IMR-90 (cell line): Measurements from ENCODE around the gene TMEM19.

Experiments used
- CEBPB ChIP-seq: IDR thresholded peaks from 2 replicates; pipeline ENCODE4 v1.6.1; 2012; ENCODE audit warnings: low read depth, low read length, improper control_type of control experiment
- CHD1 ChIP-seq: IDR thresholded peaks from 2 replicates; pipeline ENCODE4 v1.6.1; 2012; ENCODE audit warnings: low read depth, low read length, improper control_type of control experiment
- ELK1 ChIP-seq: fragments of 150-350 bp; IDR thresholded peaks from 2 replicates; pipeline ENCODE4 v1.6.1; 2016; ENCODE audit warnings: low read depth, mild to moderate bottlenecking, low read length, moderate library complexity, borderline replicate concordance
- FOS ChIP-seq: fragments of 150-350 bp; IDR thresholded peaks from 2 replicates; pipeline ENCODE4 v1.6.1; 2016; ENCODE audit warnings: low read depth, low read length
- MAFK ChIP-seq: IDR thresholded peaks from 2 replicates; pipeline ENCODE4 v1.6.1; 2012; ENCODE audit warnings: low read depth, low read length, improper control_type of control experiment
- MAZ ChIP-seq: IDR thresholded peaks from 2 replicates; pipeline ENCODE4 v1.6.1; 2012; ENCODE audit warnings: low read depth, mild to moderate bottlenecking, low read length, improper control_type of control experiment, moderate library complexity, borderline replicate concordance
- POLR2A ChIP-seq: IDR thresholded peaks from 2 replicates; pipeline ENCODE4 v1.6.1; 2012; ENCODE audit warnings: mild to moderate bottlenecking, low read depth, low read length
- RAD21 ChIP-seq: IDR thresholded peaks from 2 replicates; pipeline ENCODE4 v1.6.1; 2012; ENCODE audit warnings: low read length, improper control_type of control experiment
- RFX5 ChIP-seq: IDR thresholded peaks from 2 replicates; pipeline ENCODE4 v1.8.0; 2012; ENCODE audit warnings: low read depth, mild to moderate bottlenecking, low read length, moderate library complexity
- TF ChIP-seq, protein P1 (sequence below): conservative IDR thresholded peaks from 2 replicates; pipeline ENCODE4 v1.5.1; 2012; ENCODE audit warnings: mild to moderate bottlenecking, low read depth, low read length, improper control_type of control experiment

DNA sequence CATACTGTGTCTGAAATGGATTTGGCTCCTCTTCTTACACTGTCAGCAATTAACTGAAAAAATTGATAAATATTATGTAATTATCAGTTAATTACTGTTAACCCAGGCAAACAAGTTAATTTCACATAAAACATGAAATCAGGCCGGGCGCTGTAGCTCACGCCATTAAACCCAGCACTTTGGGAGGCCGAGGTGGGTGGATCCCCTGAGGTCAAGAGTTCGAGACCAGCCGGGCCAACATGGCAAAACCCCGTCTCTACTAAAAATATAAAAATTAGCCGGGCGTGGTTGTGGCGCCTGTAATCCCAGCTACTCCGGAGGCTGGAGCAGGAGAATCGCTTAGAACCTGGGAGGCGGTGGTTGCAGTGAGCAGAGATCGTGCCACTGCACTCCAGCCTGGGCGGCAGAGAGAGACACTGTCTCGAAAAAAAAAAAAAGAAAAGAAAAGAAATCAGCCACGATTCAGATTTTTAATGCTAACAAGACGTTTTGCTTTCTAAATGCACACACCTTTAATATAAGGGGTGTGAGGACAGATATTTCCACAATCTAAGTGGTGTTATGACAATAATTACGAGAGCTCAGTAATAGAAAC is 473 bp upstream of the TMEM19 start:
- TF ChIP-seq, protein P1, sequence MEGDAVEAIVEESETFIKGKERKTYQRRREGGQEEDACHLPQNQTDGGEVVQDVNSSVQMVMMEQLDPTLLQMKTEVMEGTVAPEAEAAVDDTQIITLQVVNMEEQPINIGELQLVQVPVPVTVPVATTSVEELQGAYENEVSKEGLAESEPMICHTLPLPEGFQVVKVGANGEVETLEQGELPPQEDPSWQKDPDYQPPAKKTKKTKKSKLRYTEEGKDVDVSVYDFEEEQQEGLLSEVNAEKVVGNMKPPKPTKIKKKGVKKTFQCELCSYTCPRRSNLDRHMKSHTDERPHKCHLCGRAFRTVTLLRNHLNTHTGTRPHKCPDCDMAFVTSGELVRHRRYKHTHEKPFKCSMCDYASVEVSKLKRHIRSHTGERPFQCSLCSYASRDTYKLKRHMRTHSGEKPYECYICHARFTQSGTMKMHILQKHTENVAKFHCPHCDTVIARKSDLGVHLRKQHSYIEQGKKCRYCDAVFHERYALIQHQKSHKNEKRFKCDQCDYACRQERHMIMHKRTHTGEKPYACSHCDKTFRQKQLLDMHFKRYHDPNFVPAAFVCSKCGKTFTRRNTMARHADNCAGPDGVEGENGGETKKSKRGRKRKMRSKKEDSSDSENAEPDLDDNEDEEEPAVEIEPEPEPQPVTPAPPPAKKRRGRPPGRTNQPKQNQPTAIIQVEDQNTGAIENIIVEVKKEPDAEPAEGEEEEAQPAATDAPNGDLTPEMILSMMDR, result no peak
- TF ChIP-seq POLR2A, result no peak
- no peak for TF ChIP-seq ELK1
- no peak for TF ChIP-seq MAZ
- no peak for TF ChIP-seq RFX5
- TF ChIP-seq CEBPB, result no peak
- no peak for TF ChIP-seq CHD1
- no peak for TF ChIP-seq MAFK
- no peak for TF ChIP-seq FOS
- no peak for TF ChIP-seq RAD21
